RWPE1 (cell line): Measurements from ENCODE around the gene TYRO3.

Experiments used
- CTCF ChIA-PET: fragments of 350-600 bp; sonication (Branson Sonifier 250); formaldehyde crosslinking; extraction: SDS; loops from one replicate; lab custom pipeline; 2021; lab: Yijun Ruan, JAX
- POLR2A ChIA-PET: fragments of 400-600 bp; formaldehyde crosslinking; extraction: SDS; loops from one replicate; lab custom pipeline; 2020; ENCODE audit warnings: antibody characterized with exemption; ENCODE audit not compliant: low non-redundant PET; lab: Yijun Ruan, JAX
- DNase-seq: peaks from one replicate; pipeline ENCODE4 v3.0.0; 2012; ENCODE audit warnings: low spot score
- H3K27ac ChIP-seq: fragments of 450-650 bp; 2 replicates; pipeline ENCODE4 v1.5.1; 2017
- TF ChIP-seq, protein P1 (sequence below): fragments of 450-650 bp; conservative IDR thresholded peaks from 2 replicates; pipeline ENCODE4 v1.5.1; 2017; ENCODE audit warnings: low read depth, mild to moderate bottlenecking

The TYRO3 gene

DNA sequence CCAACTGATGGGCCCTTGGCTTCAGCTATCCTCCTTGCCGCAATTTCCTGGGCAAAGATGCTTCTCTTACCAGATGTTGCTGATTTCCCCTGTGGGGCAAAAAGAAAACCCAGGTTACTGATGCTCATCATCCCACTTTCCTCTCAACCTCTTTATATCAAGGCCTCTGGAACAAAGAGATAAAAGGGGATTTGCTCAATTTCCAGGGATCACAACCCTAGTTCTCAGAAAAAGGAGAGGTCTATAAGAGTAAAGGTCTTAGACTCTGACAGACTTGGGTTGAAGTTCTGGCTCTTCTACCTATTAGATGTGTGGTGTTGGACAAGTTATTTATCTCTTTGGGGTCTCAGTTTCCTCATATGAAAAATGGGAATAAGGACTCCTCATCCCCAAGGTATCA is 23.5 kb upstream of the TYRO3 start:
- H3K27ac ChIP-seq: no peak overlapping the region
- CTCF ChIA-PET: no interaction called here
- POLR2A ChIA-PET: no interaction called here
- TF ChIP-seq, protein P1, sequence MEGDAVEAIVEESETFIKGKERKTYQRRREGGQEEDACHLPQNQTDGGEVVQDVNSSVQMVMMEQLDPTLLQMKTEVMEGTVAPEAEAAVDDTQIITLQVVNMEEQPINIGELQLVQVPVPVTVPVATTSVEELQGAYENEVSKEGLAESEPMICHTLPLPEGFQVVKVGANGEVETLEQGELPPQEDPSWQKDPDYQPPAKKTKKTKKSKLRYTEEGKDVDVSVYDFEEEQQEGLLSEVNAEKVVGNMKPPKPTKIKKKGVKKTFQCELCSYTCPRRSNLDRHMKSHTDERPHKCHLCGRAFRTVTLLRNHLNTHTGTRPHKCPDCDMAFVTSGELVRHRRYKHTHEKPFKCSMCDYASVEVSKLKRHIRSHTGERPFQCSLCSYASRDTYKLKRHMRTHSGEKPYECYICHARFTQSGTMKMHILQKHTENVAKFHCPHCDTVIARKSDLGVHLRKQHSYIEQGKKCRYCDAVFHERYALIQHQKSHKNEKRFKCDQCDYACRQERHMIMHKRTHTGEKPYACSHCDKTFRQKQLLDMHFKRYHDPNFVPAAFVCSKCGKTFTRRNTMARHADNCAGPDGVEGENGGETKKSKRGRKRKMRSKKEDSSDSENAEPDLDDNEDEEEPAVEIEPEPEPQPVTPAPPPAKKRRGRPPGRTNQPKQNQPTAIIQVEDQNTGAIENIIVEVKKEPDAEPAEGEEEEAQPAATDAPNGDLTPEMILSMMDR: no peak
- no peak for DNase-seq

DNA sequence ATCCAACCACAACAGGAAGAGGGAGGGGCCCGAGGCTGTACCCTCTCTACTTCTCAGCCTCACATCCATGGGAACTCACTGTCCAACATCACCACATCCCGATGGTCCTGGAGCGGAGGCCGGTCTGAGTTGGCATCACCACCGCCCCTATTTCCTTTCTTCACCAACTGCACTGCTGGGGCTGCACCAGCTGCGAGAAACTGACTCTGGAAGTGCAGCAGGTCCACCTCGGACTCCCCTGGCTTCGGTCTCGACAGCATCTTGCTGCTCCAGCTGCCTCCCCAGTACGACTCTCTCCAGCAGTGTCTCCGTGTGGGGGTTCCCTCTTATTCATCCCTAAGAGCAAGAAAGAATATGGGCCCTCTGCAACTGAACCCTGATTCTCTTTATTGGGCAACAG is 22.1 kb upstream of the TYRO3 start:
- ChIA-PET POLR2A (no interaction called here), CTCF (no interaction called here)
- H3K27ac ChIP-seq: no peak overlapping the region
- no peak for DNase-seq
- TF ChIP-seq, protein P1: no peak

- CTCF ChIA-PET: interaction anchor here (0.9 to 1.0 kb wide), 2 partner anchors 14 to 67 kb away, joined by 3 to 4 read pairs; no protein-coding TSS in a partner anchor
- POLR2A ChIA-PET: interaction anchor here (0.7 to 1.4 kb wide), 4 partner anchors 9 to 50 kb away, joined by 4 to 12 read pairs (median 7); partner anchors contain the start of genes ITPKA and LTK
- TF ChIP-seq, protein P1: no peak
- peak overlapping the region; percentile 81 for H3K27ac ChIP-seq
- DNase-seq: no peak
These were observed 15.5 kb upstream of the TYRO3 start for GRCh38 chr15:41543521-41543870.

GRCh38 chr15:41544650-41545015 is 14.4 kb upstream of the TYRO3 start:
- ChIA-PET POLR2A (interaction anchor here (0.6 to 1.4 kb wide), 5 partner anchors 10 to 402 kb away, joined by 3 to 9 read pairs (median 7); partner anchors contain the start of genes ITPKA and LTK), CTCF (interaction anchor here (0.6 to 1.0 kb wide), 3 partner anchors 13 to 121 kb away, joined by 3 to 4 read pairs (median 3); no protein-coding TSS in a partner anchor)
- H3K27ac ChIP-seq: peak overlapping the region; percentile 81

DNA sequence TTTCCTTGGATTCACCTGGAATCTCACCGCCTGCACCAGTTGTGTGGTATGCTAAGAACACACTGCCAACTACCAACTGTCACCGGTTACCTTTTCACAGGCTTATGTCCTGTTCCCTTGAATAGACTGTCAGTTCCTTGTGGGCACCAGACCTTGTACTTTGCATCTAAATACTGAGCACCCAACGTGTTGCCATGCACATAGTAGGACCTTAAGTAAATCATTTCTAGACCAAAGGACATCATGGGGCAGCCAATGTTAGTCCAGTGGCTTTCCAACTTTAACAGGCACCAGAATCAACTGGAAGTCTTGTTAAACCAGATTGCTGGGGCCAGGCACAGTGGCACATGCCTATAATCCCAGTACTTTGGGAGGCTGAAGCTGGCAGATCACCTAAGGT is 13.8 kb upstream of the TYRO3 start:
- TF ChIP-seq, protein P1: no peak
- ChIA-PET CTCF (no interaction called here), POLR2A (no interaction called here)
- no peak overlapping the region; the same call in 1 of the 2 replicates for H3K27ac ChIP-seq
- no peak for DNase-seq

More at GRCh38 chr15:41544650-41545015, 14.4 kb upstream of the TYRO3 start:
- TF ChIP-seq, protein P1: no peak
- DNase-seq: no peak

GRCh38 chr15:41546851-41547786 is 11.9 kb upstream of the TYRO3 start:
- ChIA-PET CTCF (no interaction called here), POLR2A (no interaction called here)
- DNase-seq: no peak
- TF ChIP-seq, protein P1: no peak
- H3K27ac ChIP-seq: peak overlapping the region; percentile 3; the same call in 1 of the 2 replicates
